ENCODE measurements around the gene SLC12A3. TPM values are rescaled to one million over a fixed set of nuclear protein-coding genes. Genes with fewer than 3 reads are reported as not detected.
A peak's percentile ranks its signal among the peaks of the same experiment; 100 is the strongest.

The SLC12A3 gene
- total RNA-seq, 4 donors from 2014 or later: not detected

- no peak overlapping the region for H3K27ac ChIP-seq
- ATAC-seq: no peak
- no peaks in the 10 kb centered on the region for H3K9me3 ChIP-seq
- TF ChIP-seq POLR2A (IDR thresholded peaks at IDR 0.05): no peak
- no peak overlapping the region for H3K4me3 ChIP-seq
- 50 to 71% methylated on average over 2 of the region's 2 CpGs for WGBS, 2 donors (ENCODE audit: low coverage in 1 of 2)
- peaks cover 0 to 12% (median 5%) of the 10 kb centered on the region in 3 donors for H3K4me1 ChIP-seq
- H3K27me3 ChIP-seq: no peaks in the 10 kb centered on the region
- H3K36me3 ChIP-seq: no peaks in the 10 kb centered on the region
These were observed 62.5 kb downstream of the SLC12A3 start for GRCh38 chr16:56927471-56927870.

- Histone ChIP-seq H3K4me1 (peaks cover 0 to 27% (median 13%) of the 10 kb centered on the region in 3 donors), H3K36me3 (no peaks in the 10 kb centered on the region), H3K27me3 (no peaks in the 10 kb centered on the region), H3K4me3 (no peak overlapping the region), H3K27ac (no peak overlapping the region), H3K9me3 (no peaks in the 10 kb centered on the region)
- TF ChIP-seq POLR2AphosphoS5 (IDR thresholded peaks at IDR 0.05) (no peak), POLR2A (IDR thresholded peaks at IDR 0.05) (no peak), EP300 (IDR thresholded peaks at IDR 0.05) (no peak)
- TF ChIP-seq, protein P1, sequence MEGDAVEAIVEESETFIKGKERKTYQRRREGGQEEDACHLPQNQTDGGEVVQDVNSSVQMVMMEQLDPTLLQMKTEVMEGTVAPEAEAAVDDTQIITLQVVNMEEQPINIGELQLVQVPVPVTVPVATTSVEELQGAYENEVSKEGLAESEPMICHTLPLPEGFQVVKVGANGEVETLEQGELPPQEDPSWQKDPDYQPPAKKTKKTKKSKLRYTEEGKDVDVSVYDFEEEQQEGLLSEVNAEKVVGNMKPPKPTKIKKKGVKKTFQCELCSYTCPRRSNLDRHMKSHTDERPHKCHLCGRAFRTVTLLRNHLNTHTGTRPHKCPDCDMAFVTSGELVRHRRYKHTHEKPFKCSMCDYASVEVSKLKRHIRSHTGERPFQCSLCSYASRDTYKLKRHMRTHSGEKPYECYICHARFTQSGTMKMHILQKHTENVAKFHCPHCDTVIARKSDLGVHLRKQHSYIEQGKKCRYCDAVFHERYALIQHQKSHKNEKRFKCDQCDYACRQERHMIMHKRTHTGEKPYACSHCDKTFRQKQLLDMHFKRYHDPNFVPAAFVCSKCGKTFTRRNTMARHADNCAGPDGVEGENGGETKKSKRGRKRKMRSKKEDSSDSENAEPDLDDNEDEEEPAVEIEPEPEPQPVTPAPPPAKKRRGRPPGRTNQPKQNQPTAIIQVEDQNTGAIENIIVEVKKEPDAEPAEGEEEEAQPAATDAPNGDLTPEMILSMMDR (IDR thresholded peaks at IDR 0.05): no peak
- no peak for ATAC-seq
- 91 to 100% methylated on average over 3 to 4 of the region's 4 CpGs for WGBS, 2 donors (ENCODE audit: low coverage in 1 of 2)
These were observed 64.6 kb downstream of the SLC12A3 start for GRCh38 chr16:56929639-56930038.

DNA sequence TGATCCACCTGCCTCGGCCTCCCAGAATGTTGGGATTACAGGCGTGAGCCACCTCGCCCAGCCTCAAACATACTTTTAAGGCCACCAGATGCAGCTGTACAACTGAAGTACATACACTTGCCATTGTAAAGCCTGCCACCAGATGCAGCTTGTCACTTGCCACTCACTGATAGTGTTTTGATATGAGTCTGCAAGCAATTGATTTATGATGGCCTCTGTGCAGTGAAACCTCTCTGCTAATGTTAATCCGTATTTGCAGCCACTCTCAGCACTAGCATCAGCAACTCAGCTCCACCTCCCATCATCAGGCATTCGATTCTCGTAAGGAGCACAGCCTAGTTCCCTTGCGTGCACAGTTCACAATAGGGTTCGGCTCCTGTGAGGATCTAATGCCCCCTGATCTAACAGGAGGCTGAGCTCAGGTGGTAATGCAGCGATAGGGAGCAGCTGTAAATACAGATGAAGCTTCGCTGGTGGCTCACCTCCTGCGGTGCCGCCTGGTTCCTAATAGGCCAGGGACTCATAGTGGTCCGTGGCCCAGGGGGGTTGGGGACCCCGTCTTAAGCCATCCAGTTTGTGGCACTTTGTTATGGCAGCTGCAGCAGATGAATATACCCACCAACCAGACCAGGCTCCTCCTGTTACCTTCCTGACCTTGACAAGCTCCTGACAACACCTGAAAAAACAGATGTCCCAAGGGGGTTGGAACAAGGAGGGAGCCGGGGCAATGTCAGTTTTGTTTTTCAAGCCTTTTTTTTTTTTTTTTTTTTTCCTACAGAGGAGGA lies 65.7 kb downstream of the SLC12A3 start:
- H3K27ac ChIP-seq: peak overlapping the region in 3 of 4 donors; percentile 99 to 100 (median 99)
- H3K9me3 ChIP-seq: no peaks in the 10 kb centered on the region
- no peak for TF ChIP-seq POLR2AphosphoS5 (IDR thresholded peaks at IDR 0.05)
- TF ChIP-seq, protein P1 (IDR thresholded peaks at IDR 0.05): no peak
- TF ChIP-seq POLR2A (IDR thresholded peaks at IDR 0.05): no peak
- TF ChIP-seq EP300 (IDR thresholded peaks at IDR 0.05): no peak
- peaks cover 0 to 7% of the 10 kb centered on the region in 2 donors for H3K36me3 ChIP-seq
- H3K4me1 ChIP-seq: peaks cover 5 to 37% (median 20%) of the 10 kb centered on the region in 3 donors
- H3K4me3 ChIP-seq: no peak overlapping the region
- no peaks in the 10 kb centered on the region for H3K27me3 ChIP-seq
- no peak for ATAC-seq
- WGBS, 2 donors (ENCODE audit: low coverage in 1 of 2): 69 to 88% methylated on average over 2 to 7 of the region's 15 CpGs

DNA sequence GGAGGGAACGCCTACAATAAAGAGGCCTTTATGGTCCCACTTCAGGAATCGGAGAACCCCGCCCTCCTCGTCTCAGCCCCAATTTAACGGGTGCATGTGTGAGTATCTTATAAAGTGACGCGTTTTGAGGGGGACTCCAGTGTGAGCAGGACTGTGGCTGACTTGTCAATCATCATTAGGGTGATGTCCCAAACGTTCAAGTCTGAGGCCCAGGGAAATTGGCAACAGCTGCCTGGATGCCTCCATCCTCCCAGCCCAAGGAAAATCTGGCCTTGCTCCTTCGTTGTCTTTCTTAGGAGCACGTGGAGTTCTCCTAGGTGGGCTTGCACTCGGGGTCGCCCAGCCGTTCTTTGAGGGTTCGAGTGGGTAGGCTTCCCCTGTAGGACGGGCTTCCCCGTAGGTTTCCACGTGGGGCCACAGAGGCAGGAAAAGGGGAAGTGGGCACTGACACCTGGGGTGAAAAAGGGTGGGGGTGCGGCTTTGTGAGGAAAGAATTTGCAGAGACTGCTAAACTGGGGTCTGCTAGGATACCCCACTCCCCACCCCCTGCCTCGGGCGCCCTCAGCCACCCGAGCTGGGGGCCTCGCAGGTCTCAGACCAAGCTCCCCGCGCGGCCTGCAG lies 66.4 kb downstream of the SLC12A3 start:
- ATAC-seq: no peak
- Histone ChIP-seq H3K9me3 (no peaks in the 10 kb centered on the region), H3K36me3 (peaks cover 0 to 14% of the 10 kb centered on the region in 2 donors), H3K27me3 (no peaks in the 10 kb centered on the region), H3K27ac (peak overlapping the region; percentile 94 to 100 (median 99)), H3K4me3 (peak overlapping the region; percentile 92 to 100), H3K4me1 (peaks cover 5 to 44% (median 20%) of the 10 kb centered on the region in 3 donors)
- TF ChIP-seq POLR2A (IDR thresholded peaks at IDR 0.05) (no peak), POLR2AphosphoS5 (IDR thresholded peaks at IDR 0.05) (no peak), EP300 (IDR thresholded peaks at IDR 0.05) (no peak)
- TF ChIP-seq, protein P1 (IDR thresholded peaks at IDR 0.05): no peak
- 33 to 46% methylated on average over 4 to 8 of the region's 25 CpGs for WGBS, 2 donors (ENCODE audit: low coverage in 1 of 2)

DNA sequence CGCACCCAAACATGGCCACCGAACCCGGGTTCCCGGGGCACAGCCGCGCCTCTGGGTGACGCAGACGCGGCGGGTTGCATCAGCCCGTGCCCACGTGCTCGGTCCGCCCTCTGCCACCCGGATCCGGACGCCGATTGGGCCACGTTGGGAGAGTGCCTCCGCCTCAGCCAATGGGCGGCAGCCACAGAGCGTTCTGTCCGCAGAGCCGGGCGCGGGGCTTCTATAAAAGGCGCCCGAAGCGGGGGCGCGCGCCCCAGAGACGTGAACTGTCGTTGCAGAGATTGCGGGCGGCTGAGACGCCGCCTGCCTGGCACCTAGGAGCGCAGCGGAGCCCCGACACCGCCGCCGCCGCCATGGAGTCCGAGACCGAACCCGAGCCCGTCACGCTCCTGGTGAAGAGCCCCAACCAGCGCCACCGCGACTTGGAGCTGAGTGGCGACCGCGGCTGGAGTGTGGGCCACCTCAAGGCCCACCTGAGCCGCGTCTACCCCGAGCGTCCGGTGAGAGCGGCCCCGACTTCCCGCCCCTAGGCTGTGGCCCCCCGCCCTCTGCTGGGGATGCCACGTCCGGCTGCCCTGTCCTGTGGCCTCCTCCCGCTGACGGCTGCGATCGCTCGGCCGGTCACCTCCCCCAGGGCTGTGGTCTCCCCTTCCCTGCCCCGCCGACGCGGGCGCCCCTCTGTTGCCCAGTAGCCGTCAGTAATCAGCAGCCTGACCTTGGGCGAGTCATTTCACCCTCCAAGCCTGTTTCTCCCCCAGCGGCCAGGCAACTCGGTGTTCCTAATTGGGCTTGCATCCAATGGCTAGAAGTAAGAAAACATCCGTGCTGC lies 67.1 kb downstream of the SLC12A3 start, which contains the start of gene HERPUD1:
Gene HERPUD1 (plus strand): TSS at position 251 of the 829 bp plus-strand sequence. CDS start 103 bp downstream, at position 354.
- Histone ChIP-seq H3K27ac (peak within 1 kb of the TSS; percentile 94 to 100 (median 99)), H3K4me3 (peak within 1 kb of the TSS; percentile 92 to 100), H3K27me3 (no peaks in the 10 kb centered on the region), H3K36me3 (peaks cover 2 to 22% of the 10 kb centered on the region in 2 donors), H3K4me1 (peaks cover 5 to 52% (median 20%) of the 10 kb centered on the region in 3 donors), H3K9me3 (no peaks in the 10 kb centered on the region)
- no CpG with 5 or more reads among the region's 83 CpGs for WGBS, 2 donors (ENCODE audit: low coverage in 1 of 2)
- TF ChIP-seq POLR2AphosphoS5 (IDR thresholded peaks at IDR 0.05): peak; percentile 98
- TF ChIP-seq, protein P1 (IDR thresholded peaks at IDR 0.05): peak in 3 of 4 experiments; percentile 4 to 53 (median 12)
- peak; percentile 96 to 98 for TF ChIP-seq POLR2A (IDR thresholded peaks at IDR 0.05)
- no peak for TF ChIP-seq EP300 (IDR thresholded peaks at IDR 0.05)
- ATAC-seq: peak; percentile 98

Data from gastroesophageal sphincter (tissue), 4 donors.